Left ventricle myocardium superior (tissue), 1 donor: Measurements from ENCODE around the gene EPHB2. TPM values are rescaled to one million over a fixed set of nuclear protein-coding genes. Genes with fewer than 3 reads are reported as not detected.
"Not testable (repeated sequence)": the region's sequence is repeated elsewhere in the genome, so short reads cannot be mapped to it uniquely, and the experiment has no call there.

Source experiments
- ATAC-seq: fragments of 200-7000 bp; cut with Tn5 transposase; one replicate; pipeline ENCODE4 v1.9.1; 2020; ENCODE audit warnings: mild to moderate bottlenecking, moderate library complexity
- DNase-seq: peaks from one replicate; pipeline ENCODE4 v3.0.0-alpha.2; 2020
- intact Hi-C: fragments of 100-400 bp; cut with micrococcal nuclease; formaldehyde crosslinking; loops from one replicate; pipeline ENCODE4 v1.11.0; 2022
- total RNA-seq: library from RNA; stranded (reverse); fragmentation: NEBNext Ultra II Directional; extraction: Animal tissue kit (Norgen Biotek cat#: 25700); gene quantifications from one replicate; pipeline ENCODE4 v1.2.1, GENCODE V29; 2021
- donor health status: DM: no; HTN: yes; CAD: no; lungs with severe emphysema.

EPHB2 gene
- total RNA-seq, 1 donor from 2014 or later, result 2.4 TPM

DNA sequence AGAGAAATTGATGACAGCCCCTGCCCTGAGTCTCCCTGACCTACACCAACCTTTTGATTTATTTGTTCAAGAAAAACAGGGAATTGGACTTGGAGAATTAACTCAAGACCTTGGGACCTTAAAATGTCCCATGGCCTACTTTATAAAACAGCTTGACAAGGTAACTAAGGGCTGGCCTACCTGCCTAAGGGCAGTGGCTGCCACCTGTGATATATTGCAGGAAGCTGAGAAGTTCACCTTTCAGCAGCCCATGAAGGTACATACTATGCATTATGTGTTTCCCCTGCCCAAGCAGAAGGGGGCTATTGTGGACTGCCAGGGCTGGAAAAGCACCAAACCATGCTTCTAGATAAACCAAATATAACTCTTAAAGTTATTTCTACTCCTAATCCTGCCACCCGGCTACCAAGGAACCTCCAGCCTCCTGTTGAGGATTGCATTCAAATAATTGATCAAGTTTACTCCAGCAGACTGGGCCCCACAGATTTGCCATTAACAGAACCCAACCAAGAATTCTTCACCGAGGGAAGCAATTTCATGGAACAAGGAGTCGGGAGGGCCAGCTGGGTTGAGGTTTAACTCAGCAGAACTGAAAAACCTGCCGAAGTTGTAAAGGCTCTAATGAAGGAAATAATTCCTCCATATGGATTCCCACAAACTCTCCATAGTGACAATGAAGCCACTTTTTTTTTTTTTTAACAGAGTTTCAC lies 233.9 kb downstream of the EPHB2 start:
- no peak for DNase-seq
- no peak for ATAC-seq
- intact Hi-C loops, result no loop called here

DNA sequence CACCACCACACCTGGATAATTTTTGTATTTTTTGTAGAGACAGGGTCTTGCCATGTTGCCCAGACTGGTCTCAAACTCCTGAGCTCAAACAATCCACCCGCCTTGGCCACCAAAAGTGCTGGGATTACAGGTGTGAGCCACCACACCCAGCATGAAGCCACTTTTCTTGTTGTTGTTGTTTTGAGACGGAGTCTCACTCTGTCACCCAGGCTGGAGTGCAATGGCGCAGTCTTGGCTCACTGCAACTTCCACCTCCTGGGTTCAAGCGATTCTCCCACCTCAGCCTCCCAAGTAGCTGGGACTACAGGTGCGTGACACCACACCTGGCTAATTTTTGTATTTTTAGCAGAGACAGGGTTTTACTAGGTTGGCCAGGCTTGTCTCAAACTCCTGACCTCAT lies 234.5 kb downstream of the EPHB2 start:
- intact Hi-C loops, ATAC-seq, DNase-seq: not testable (repeated sequence)

DNA sequence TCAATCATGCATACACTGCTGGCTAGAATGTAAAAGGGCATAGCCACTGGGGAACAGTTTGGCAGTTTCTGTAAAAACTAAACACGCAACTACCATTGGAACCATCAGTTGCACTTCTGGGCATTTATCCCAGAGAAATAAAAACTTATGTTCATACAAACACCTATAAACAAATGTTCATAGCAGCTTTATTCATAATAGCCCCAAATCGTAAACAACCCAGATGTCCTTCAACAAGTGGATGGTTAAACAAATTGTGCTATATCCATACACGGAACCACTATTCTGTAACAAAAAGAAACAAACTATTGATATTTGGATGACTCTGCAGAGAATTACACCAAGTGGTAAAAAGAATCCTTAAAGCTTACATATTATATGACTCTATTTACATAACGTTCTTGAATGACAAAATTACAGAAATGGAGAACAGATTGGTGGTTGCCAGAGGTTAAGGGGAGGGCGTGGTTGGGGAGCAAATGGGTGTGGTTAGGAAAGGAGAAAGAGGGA lies 239.2 kb downstream of the EPHB2 start:
- ATAC-seq (no peak), DNase-seq (no peak)

DNA sequence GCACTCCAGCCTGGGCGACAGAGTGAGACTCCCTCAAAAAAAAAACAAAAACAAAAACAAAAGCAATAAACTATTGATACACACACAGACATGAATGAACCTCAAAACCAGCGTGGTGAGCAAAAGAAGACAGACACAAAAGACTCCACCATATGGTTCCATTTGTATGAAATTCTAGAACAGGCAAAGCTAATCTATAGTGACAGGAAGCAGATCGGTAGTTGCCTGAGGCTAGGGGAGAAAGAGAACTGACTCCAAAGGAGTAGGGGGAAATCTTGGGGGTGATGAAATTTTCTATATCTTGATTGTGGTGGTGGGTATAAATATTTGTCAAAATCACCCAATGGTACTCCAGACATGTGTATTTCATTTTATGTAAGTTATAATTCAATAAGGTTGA lies 241.2 kb downstream of the EPHB2 start:
- no peak for ATAC-seq
- DNase-seq, result no peak
- intact Hi-C loops, result no loop called here

More for the DNA sequence above, 239.2 kb downstream of the EPHB2 start:
- intact Hi-C loops, result no loop called here

DNA sequence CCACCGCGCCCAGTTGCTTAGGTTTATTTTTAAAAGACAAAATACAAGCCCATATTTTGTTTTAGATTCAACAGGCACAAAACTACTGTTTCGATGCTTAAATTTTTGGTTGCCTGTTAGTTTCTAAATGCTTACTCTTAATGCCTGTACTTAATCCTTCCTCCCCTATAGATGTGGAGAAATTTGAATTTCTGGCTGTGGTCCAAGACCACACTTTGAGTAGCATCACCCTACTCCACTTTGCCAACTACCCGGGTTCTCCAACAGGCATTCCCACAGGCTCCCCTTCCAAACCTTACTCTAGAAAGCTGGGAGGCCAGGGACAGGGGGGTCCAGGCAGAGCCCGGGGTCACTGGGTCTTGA lies 242.0 kb downstream of the EPHB2 start:
- DNase-seq, result no peak
- intact Hi-C loops, result no loop called here
- no peak for ATAC-seq

DNA sequence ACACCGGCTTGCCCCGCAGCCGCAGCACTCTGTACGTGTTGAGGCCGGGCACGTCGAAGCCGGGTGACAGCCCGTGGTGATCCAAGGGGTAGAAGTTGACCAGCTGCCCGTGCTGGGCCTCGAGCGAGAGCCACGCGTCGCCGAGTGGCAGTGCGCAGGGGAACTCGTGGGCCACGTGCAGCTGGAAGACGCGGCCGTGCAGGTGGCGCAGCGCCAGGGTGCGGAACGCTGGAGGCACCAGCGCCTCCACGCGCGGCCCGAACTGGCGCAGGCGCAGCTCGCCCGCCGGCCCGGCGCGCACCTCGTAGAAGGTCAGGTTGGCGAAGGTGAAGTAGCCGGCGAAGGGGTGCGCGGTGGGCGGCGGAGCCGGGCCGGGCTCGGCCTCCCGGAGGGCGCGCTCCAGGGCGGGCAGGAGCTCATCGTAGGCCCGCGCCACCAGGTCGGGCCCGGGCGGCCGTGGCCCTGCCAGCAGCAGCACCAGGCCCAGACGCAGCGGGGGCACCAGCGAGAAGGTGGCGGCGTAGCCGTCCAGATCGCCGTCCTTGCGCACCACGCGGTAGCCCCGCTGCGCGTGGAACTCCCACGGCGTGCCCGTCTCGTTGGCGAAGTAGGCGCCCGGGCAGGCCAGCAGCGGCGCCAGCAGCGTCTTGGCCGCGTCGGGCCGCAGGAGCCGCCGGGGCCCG lies 242.6 kb downstream of the EPHB2 start:
- DNase-seq, result no peak
- ATAC-seq, result no peak
- intact Hi-C loops, result no loop called here

DNA sequence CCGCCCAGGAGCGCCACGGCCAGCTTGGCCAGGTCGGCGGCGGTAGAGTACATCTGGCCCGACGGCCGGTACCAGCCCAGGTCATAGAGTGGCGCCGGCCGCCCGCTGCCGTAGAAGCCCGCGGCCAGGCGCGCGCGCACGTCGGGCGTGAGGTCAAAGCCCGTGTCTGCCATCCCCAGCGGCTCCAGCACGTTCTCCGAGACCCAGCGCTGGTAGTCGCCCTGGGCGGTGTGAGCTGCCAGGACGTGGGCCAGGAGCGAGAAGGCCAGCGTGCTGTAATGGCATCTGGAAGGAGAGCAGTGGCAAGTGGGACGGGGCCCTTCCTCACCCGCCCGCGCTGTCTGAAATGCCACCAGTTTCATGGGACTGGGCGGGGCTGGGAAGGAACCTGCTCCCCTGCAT lies 243.1 kb downstream of the EPHB2 start:
- ATAC-seq, result no peak
- intact Hi-C loops, result no loop called here
- DNase-seq, result no peak

DNA sequence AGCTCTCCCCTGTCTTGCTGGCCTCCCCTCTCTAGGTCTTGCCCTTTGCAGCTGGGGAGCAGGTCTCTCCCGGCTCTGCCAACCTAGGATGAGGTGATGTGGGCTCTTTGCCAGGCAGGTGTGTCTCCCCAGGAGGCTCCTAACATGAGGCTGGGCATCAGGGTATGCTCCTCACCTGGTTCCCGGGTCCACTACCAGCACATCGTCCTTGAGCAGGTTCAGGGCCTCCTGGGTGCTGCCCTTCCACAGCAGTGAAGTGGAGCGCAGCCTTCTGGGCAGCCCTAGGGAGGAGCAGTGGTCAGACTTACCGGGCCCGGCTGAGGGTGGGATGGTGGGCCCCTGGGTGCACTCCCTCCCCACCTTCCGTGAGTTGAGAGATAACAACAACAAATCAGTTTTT lies 244.5 kb downstream of the EPHB2 start:
- DNase-seq, result no peak
- intact Hi-C loops, result no loop called here
- ATAC-seq, result no peak

DNA sequence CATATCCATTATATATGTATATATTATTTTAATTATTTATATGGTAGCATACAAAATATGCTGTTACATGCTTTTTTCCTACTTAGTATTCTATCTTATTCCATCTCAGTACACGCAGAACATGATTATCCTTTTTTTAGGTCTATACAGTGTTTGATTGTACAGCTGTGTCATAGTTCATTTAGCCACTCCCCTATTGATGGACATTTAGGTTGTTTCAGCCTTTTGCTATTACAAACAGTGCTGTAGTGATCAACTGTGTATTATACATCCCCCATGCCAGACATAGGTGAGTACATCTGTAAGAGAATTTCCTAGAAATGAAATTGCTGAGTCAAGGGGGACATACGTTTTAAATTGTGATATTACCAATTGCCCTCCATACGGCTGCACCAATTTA lies 246.4 kb downstream of the EPHB2 start:
- intact Hi-C loops, result no loop called here
- DNase-seq, result no peak
- no peak for ATAC-seq

DNA sequence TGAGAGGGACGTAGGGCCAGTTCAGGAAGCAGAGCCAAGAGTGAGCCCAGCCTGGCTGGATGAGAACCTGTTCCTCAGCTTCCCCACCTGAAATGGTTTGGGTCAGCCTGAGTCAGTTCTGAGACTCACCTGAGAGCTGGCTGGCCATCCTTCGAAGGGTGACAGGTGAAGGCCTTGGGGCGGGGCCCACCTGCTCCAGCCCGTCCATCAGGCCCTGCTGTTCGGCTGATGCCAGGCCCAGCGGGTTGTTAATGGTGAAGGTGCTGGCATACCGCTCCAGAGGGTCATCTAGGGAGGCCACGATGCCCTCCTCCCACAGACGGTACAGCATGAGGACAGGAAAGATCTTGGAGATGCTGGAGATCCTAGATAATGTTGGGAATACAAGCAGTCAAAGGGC lies 247.9 kb downstream of the EPHB2 start:
- intact Hi-C loops, result no loop called here
- no peak for ATAC-seq
- no peak for DNase-seq

DNA sequence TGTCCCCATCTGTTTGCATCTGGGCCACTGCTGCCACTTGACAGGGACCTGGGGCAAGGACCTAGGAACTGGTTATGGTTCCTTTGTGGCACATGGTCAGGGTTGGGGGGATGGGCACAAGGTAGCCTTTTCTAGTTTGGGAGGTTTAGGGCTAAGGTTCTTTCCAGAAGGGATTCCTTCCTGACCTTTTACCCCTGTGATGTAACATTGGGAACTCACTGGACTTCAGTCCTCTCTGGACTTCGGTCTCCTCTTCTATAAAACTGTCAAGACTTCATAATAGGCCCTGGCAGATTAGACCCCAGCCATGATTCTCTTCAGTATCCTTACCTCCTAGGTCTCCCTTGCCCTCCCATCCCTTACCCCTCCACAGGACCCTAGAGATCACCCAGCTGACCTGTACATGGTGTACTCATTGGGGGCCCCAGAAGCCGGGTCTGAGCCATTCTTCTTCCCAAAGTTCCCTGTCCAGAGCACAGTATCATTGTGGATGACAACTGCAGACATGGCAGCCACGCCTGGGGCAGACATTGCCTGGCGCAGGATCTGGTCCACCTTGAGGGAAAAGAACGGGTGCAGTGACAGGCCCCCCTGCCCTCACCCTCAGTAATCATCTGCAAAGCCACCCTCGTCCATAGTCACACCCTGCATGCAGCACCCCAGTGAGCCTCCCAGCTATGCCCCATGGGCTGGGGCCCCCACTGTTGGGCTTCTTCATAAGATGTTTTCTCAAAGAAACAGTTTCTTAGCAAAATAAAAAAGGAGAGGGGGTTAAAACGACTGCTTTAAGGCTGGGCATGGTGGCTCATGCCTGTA lies 249.1 kb downstream of the EPHB2 start:
- DNase-seq (no peak), ATAC-seq (no peak)
- intact Hi-C loops, result no loop called here

DNA sequence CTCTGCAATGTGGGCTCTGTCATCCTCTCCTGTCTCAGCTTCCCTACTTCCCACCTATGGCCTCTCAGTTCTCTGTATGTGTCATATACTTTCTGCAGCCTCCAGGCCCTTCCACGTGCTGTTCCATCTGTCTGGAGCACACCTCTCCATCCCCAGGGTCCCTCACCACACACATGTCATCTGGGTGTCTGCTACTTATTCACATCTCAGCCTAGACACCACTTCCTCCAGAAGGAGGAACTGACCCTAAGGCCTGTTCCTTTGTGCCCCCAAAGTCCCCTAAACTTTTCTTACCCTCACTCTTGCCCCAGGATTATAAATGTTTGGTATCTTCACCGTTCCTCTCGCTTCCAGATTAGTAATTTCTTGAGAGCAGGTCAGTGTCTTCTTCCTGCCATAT lies 251.9 kb downstream of the EPHB2 start:
- ATAC-seq (no peak), DNase-seq (no peak)
- intact Hi-C loops, result no loop called here

DNA sequence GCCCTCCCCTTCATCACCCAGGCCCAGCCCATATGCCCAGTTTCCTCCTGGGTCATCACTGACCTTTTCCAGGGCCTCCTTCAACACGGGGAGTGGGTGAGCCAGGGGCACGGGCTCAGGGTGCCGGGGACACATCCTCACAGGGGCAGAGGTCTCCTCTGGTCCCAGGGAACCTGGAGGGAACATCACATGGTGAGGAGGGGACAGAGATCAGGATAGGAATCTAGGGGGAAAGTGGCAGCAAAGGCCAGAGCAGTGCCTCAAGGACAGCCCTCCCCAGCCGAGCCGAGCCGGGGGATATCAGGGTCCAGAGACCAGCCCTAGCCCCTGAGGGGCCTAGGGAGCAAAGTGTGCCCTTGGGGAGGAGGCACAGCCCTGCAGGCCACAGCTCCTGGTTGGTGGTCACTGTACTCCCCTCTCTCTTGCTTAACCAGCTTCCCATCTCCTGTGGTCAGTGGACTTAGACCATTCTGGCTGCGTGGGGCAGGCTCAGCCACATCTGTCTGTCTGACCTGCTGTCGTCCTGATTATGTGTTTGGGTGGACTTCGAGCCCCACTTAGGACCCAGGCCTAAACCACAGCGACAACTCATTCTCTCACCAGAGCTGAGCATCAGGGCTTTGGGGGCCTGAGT lies 252.5 kb downstream of the EPHB2 start:
- intact Hi-C loops, result no loop called here
- ATAC-seq (no peak), DNase-seq (no peak)

DNA sequence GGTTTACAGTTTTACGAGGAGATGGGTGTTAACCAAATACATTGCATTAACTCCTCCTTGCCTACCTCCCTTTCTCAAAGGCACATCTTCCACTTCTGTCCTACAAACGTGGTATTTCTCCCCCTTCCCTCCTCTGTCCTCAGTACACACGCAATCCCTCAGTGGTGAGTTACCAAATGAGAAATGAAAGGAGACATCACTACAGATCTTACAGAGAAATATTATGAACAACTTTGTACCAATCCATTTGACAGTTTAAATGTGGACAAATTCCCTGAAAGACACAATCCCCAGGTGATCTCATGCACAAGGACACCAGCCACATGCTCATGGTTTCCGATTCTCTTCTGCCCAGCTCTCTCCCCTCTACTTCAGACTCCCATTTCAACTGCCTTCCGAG lies 255.7 kb downstream of the EPHB2 start:
- intact Hi-C loops, result no loop called here
- DNase-seq, result no peak
- no peak for ATAC-seq

DNA sequence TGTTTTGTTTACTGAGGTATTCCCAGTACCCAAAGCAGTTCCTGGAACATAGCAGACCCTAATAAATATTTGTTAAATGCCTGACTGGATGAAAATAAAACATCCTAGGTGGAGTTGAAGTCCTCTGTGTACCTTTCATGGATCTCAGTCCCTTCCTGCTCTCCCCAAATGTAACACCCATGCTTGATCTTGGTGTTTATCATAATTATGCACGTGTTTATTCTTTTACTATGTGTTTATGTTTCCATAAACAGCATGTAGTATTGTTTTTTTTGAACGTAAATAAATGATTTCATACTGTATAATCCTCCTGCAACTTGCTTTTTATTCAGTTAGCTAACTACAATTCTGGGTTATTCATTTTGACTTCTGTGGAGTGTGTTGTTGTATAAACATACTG lies 257.2 kb downstream of the EPHB2 start:
- no peak for ATAC-seq
- DNase-seq, result no peak
- intact Hi-C loops, result no loop called here

DNA sequence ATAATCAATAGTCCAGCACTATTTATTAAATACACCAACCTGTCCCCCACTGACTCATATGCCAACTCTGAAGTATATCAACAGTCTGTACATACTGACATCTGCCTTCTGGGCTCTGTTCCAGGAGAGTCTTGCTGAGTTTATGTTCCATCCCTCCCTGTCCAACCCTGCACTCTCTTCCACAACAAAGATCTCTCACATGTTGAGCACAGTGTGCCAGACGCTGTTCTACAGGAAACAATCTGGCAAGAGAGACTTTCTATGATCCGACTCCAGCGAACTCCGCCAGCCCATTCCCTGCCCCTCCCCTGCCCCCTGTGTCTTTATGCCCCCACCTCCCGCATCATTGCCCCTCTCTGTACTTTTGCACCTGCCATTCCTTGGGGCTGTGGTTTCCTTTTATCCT lies 258.7 kb downstream of the EPHB2 start:
- DNase-seq (no peak), ATAC-seq (peak; percentile 90)
- intact Hi-C loops, result no loop called here

DNA sequence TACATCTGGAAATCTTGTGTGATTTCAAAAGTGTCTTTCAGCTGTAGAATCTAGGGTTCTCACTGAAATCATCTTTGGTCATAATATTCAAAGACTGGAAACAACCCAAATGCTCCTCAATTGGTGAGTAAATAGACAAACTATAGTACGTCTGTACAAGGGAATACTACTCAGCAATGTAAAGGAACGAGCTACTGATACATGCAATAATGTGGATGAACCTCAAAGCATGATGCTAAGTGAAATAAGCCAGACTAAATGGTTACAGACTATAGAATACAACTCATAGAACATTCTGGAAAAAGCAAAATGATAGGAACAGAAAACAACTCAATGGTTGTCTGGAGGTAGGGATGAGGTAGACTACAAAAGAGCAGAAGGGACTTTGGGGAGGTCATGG lies 259.5 kb downstream of the EPHB2 start:
- DNase-seq (no peak), ATAC-seq (no peak)
- intact Hi-C loops, result no loop called here
